K562 (cell line): ENCODE data around the gene CFAP73. TPM values are rescaled to one million over a fixed set of nuclear protein-coding genes. Genes with fewer than 3 reads are reported as not detected.

Experiments used
- ATAC-seq: fragments of 200-7000 bp; cut with Tn5 transposase; 3 replicates; pipeline ENCODE4 v1.9.1; 2020; ENCODE audit warnings: moderate library complexity
- BruUV-seq: library from RNA; stranded (reverse); fragments of 400-500 nt; replicated peaks from 2 replicates; lab custom pipeline; 2021; lab: Mats Ljungman, UMichigan
- CTCF ChIA-PET: fragments of 300-600 bp; formaldehyde crosslinking; extraction: SDS; loops from one replicate; lab custom pipeline; 2021; ENCODE audit warnings: low intra/inter-chr PET ratio; lab: Yijun Ruan, JAX
- POLR2A ChIA-PET: fragments of 300-600, 350-650 bp; sonication (Branson Sonifier 250); formaldehyde crosslinking; extraction: SDS; loops from one replicate; lab custom pipeline; 2021; ENCODE audit warnings: antibody characterized with exemption, inconsistent platforms; lab: Yijun Ruan, JAX
- DNase-seq, 4 experiments: peaks; one replicate each; pipeline versions ENCODE4 v3.0.0 to v3.0.0-alpha.2; 2011 to 2018; ENCODE audit warnings: low spot score in 3 of 4, mixed read lengths in 3 of 4; ENCODE audit errors: extremely low read depth in 1 of 4
- FAIRE-seq: peaks from 2 replicates; lab custom pipeline; 2011; peaks lifted over from hg19 to GRCh38; lab: Jason Lieb, UNC
- H2AFZ ChIP-seq: 2 replicates; pipeline ENCODE4 v1.6.0; 2011; ENCODE audit warnings: low read depth, low read length, control low read depth, inconsistent platforms
- H3K27ac ChIP-seq: fragments of 200-600 bp; 3 replicates; pipeline ENCODE4 v1.8.0; 2011; ENCODE audit warnings: low read depth, mild to moderate bottlenecking, control low read depth, inconsistent platforms, low read length, moderate library complexity, mixed read lengths; ENCODE audit errors: extremely low read depth
- H3K27me3 ChIP-seq, 2 experiments: fragments of 300-600 bp in 1 of 2; 2 replicates in 1 of 2; 3 replicates in 1 of 2; pipeline versions ENCODE4 v1.6.0 to v1.8.0; 2011; ENCODE audit warnings: inconsistent platforms in 2 of 2, low read length in 2 of 2, mild to moderate bottlenecking in 1 of 2, mixed read lengths in 1 of 2, moderate library complexity in 1 of 2; ENCODE audit not compliant: control insufficient read depth in 2 of 2, insufficient read depth in 2 of 2
- H3K36me3 ChIP-seq: fragments of 300-600 bp; 3 replicates; pipeline ENCODE4 v1.8.0; 2011; ENCODE audit warnings: mild to moderate bottlenecking, low read length, inconsistent platforms; ENCODE audit not compliant: control insufficient read depth, insufficient read depth
- H3K4me1 ChIP-seq, 2 experiments: fragments of 200-600 bp in 1 of 2; replicated peaks in 1 of 2; 2 replicates in 1 of 2; 3 replicates in 1 of 2; pipeline versions ENCODE4 v1.5.1 to v1.8.0; 2011; ENCODE audit warnings: inconsistent platforms in 2 of 2, low read length in 2 of 2, mild to moderate bottlenecking in 1 of 2, mixed read lengths in 1 of 2, moderate library complexity in 1 of 2; ENCODE audit not compliant: control insufficient read depth in 2 of 2, insufficient read depth in 2 of 2
- H3K4me2 ChIP-seq: 2 replicates; pipeline ENCODE4 v1.6.1; 2011; ENCODE audit warnings: low read length, control low read depth, inconsistent platforms, mixed read lengths; ENCODE audit not compliant: insufficient read depth
- H3K4me3 ChIP-seq: fragments of 200-600 bp; sonication (generic), shearing (Covaris generic); 2 replicates; pipeline ENCODE4 v1.5.1; 2016; ENCODE audit warnings: control low read depth, inconsistent platforms
- H3K79me2 ChIP-seq: fragments of 200-600 bp; 3 replicates; pipeline ENCODE4 v1.8.0; 2011; ENCODE audit warnings: low read length, inconsistent platforms; ENCODE audit not compliant: control insufficient read depth, insufficient read depth
- H3K9ac ChIP-seq, 2 experiments: 2 replicates each; pipeline versions ENCODE4 v1.6.0 to v1.6.1; 2011; ENCODE audit warnings: low read depth in 2 of 2, low read length in 2 of 2, control low read depth in 1 of 2, inconsistent platforms in 1 of 2, mild to moderate bottlenecking in 1 of 2, mixed read lengths in 1 of 2; ENCODE audit not compliant: insufficient read depth in 1 of 2
- H3K9me1 ChIP-seq: one replicate; pipeline ENCODE4 v1.6.0; 2011; ENCODE audit warnings: inconsistent platforms, mild to moderate bottlenecking, low read length, moderate library complexity; ENCODE audit not compliant: control insufficient read depth, insufficient read depth
- H3K9me3 ChIP-seq: replicated peaks from 2 replicates; pipeline ENCODE4 v1.5.1; 2011; ENCODE audit warnings: low read depth, low read length, inconsistent platforms; ENCODE audit not compliant: control insufficient read depth, insufficient read depth
- H4K20me1 ChIP-seq: replicated peaks from 2 replicates; pipeline ENCODE4 v1.6.1; 2011; ENCODE audit warnings: low read length, inconsistent platforms, mixed read lengths; ENCODE audit not compliant: control insufficient read depth, insufficient read depth
- ATF1 ChIP-seq, 2 experiments: fragments of 450-650 bp in 1 of 2; IDR thresholded peaks; 2 replicates each; pipeline ENCODE4 v1.6.1; 2016; ENCODE audit warnings: missing compliant biosample characterization in 1 of 2, missing genetic modification characterization in 1 of 2
- CREB1 ChIP-seq, 2 experiments: sonication (generic) in 1 of 2; formaldehyde crosslinking in 1 of 2; IDR thresholded peaks; 2 replicates each; pipeline versions ENCODE4 v1.6.1 to v1.8.0; 2012 to 2022; ENCODE audit warnings: inconsistent platforms in 1 of 2, mild to moderate bottlenecking in 1 of 2, missing genetic modification reagents in 1 of 2, moderate library complexity in 1 of 2
- CREM ChIP-seq: IDR thresholded peaks from 2 replicates; pipeline ENCODE4 v1.6.1; 2014; ENCODE audit warnings: antibody characterized with exemption, low read depth
- GABPA ChIP-seq: fragments of 200-800 bp; sonication (Bioruptor generic); conservative IDR thresholded peaks from 2 replicates; pipeline ENCODE4 v1.6.1; 2016; ENCODE audit warnings: low read depth, missing genetic modification characterization, missing compliant biosample characterization
- MEIS2 ChIP-seq: fragments of 450-650 bp; IDR thresholded peaks from 2 replicates; pipeline ENCODE4 v1.6.1; 2014; ENCODE audit warnings: mild to moderate bottlenecking; ENCODE audit not compliant: partially characterized antibody
- MTA1 ChIP-seq: fragments of 450-650 bp; IDR thresholded peaks from 2 replicates; pipeline ENCODE4 v1.6.1; 2017; ENCODE audit warnings: borderline replicate concordance
- NFIC ChIP-seq: fragments of 450-650 bp; IDR thresholded peaks from 2 replicates; pipeline ENCODE4 v1.6.1; 2017; ENCODE audit warnings: mild to moderate bottlenecking, inconsistent platforms
- PBX2 ChIP-seq, 2 experiments: IDR thresholded peaks in 1 of 2; conservative IDR thresholded peaks in 1 of 2; 2 replicates each; pipeline ENCODE4 v1.6.1; 2016; ENCODE audit warnings: low read depth in 2 of 2, mild to moderate bottlenecking in 1 of 2, missing compliant biosample characterization in 1 of 2, missing genetic modification characterization in 1 of 2, moderate library complexity in 1 of 2
- SPI1 ChIP-seq: IDR thresholded peaks from 2 replicates; pipeline ENCODE4 v1.6.1; 2011; ENCODE audit warnings: low read depth, low read length, control low read depth, borderline replicate concordance
- USF2 ChIP-seq: sonication (generic); formaldehyde crosslinking; IDR thresholded peaks from 2 replicates; pipeline ENCODE4 v1.5.0; 2020; ENCODE audit warnings: missing genetic modification reagents
- ZFP36 ChIP-seq: fragments of 150-350 bp; IDR thresholded peaks from 2 replicates; pipeline ENCODE4 v1.6.1; 2018; ENCODE audit warnings: low read length, low read depth; ENCODE audit not compliant: partially characterized antibody
- ZNF217 ChIP-seq: sonication (generic); formaldehyde crosslinking; IDR thresholded peaks from 2 replicates; pipeline ENCODE4 v1.8.0; 2022; ENCODE audit warnings: mild to moderate bottlenecking, missing genetic modification reagents
- ZSCAN29 ChIP-seq: fragments of 450-650 bp; IDR thresholded peaks from 2 replicates; pipeline ENCODE4 v1.6.1; 2017
- WGBS: fragments of 100-300 bp; shearing (Covaris generic); methylation state at CpG from one replicate; pipeline ENCODE4 v1.1.6; 2016; ENCODE audit warnings: low coverage, mixed read lengths; ENCODE audit not compliant: insufficient coverage; ENCODE audit errors: missing lambda C conversion rate; 5-methylcytosine and 5-hydroxymethylcytosine counted together
- in situ Hi-C: fragments of 300-500 bp; cut with MboI; formaldehyde crosslinking; loops from 4 replicates; pipeline ENCODE4 v1.15.0; 2018; ENCODE audit warnings: inconsistent platforms, mixed read lengths
- intact Hi-C: fragments of 100-400 bp; cut with micrococcal nuclease; formaldehyde crosslinking; loops from 2 replicates; pipeline ENCODE4 v1.14.2; 2022
- polyA plus RNA-seq, 8 experiments: library from polyadenylated mRNA; depleted of rRNA in 4 of 8; stranded (reverse) in 5 of 8; unstranded in 3 of 8; fragments of >200 nt; fragmentation: Nextera tagmentation in 2 of 8; fragmentation: Illumina TruSeq in 1 of 8; extraction: Ambion mirVana in 2 of 8; extraction: Trizol in 1 of 8; gene quantifications; 2 replicates each; pipeline versions ENCODE4 v1.2.1 to v1.2.3, GENCODE V29; 2011 to 2014; ENCODE audit warnings: inconsistent platforms in 1 of 8, missing spikeins in 1 of 8
- total RNA-seq, 7 experiments: library from RNA; depleted of rRNA in 6 of 7; stranded (reverse); fragments of >200 nt in 6 of 7; fragmentation: Illumina TruSeq in 2 of 7; extraction: Trizol in 2 of 7; gene quantifications; 2 replicates each; pipeline versions ENCODE4 v1.2.1 to v1.2.3, GENCODE V29; 2011 to 2021; ENCODE audit warnings: low replicate concordance in 1 of 7

CFAP73 gene
- total and polyA plus RNA-seq, 9 of the 15 experiments (the other 6 are each of a cell fraction or from before 2014, with no cell fraction given) = not detected

GRCh38 chr12:113103756-113104450 lies 45.6 kb upstream of the CFAP73 start:
- peaks cover 0 to 12% of the 10 kb centered on the region in 2 experiments; a peak in 2 of 5 replicates for H3K4me1 ChIP-seq
- no peak overlapping the region; a peak in 1 of 4 replicates for H3K9ac ChIP-seq
- DNase-seq (peak; percentile 57 to 84 (median 73)), ATAC-seq (peak; percentile 95), FAIRE-seq (peak; percentile 56)
- CTCF ChIA-PET = no interaction called here
- intact Hi-C loops = no loop called here
- no TSS peak for BruUV-seq
- H3K79me2 ChIP-seq = no peaks in the 10 kb centered on the region
- in situ Hi-C loops = no loop called here
- POLR2A ChIA-PET = interaction anchor here (0.6 kb wide), 1 partner anchor 12 kb away, joined by 3 read pairs; no protein-coding TSS in a partner anchor
- 2% methylated on average over 36 of the region's 43 CpGs for WGBS
- no peaks in the 10 kb centered on the region for H3K36me3 ChIP-seq
- H3K4me2 ChIP-seq = peak overlapping the region; percentile 21
- peaks cover 4% of the 10 kb centered on the region; the same call in 1 of the 2 replicates for H4K20me1 ChIP-seq
- H3K9me1 ChIP-seq = no peaks in the 10 kb centered on the region
- H3K27ac ChIP-seq = no peak overlapping the region
- H2AFZ ChIP-seq = no peak overlapping the region
- H3K9me3 ChIP-seq = no peaks in the 10 kb centered on the region
- no peak overlapping the region for H3K4me3 ChIP-seq
- peaks cover 3 to 32% of the 10 kb centered on the region in 2 experiments; a peak in 3 of 5 replicates for H3K27me3 ChIP-seq
- peak; percentile 82 for TF ChIP-seq ZFP36
- peak; percentile 88 for TF ChIP-seq ZSCAN29
- no peak for TF ChIP-seq MTA1
- 0 out of 2 replicates have a peak, but pooled peaks have one; percentile 17 for TF ChIP-seq CREB1 (IDR thresholded peaks at IDR 0.05)
- TF ChIP-seq CREB1 (CRISPR knock-in tag; IDR thresholded peaks at IDR 0.05) = no peak
- peak; percentile 82 for TF ChIP-seq USF2
- 0 out of 2 replicates have a peak, but pooled peaks have one; percentile 16 for TF ChIP-seq GABPA (tag)
- TF ChIP-seq ATF1 (CRISPR knock-in tag; IDR thresholded peaks at IDR 0.05) = no peak
- peak; percentile 13; the same call in 1 of the 2 replicates for TF ChIP-seq ATF1 (tag; IDR thresholded peaks at IDR 0.05)
- TF ChIP-seq MEIS2 = peak; percentile 72
- TF ChIP-seq PBX2 (CRISPR knock-in tag; IDR thresholded peaks at IDR 0.05; ENCODE audit: low read depth) = peak; percentile 56
- TF ChIP-seq PBX2 (tag; conservative IDR thresholded peaks at IDR 0.05; ENCODE audit: low read depth) = peak; percentile 53
- TF ChIP-seq ZNF217 = no peak
- TF ChIP-seq CREM = peak; percentile 50
- TF ChIP-seq SPI1 = peak; percentile 68; the same call in 1 of the 2 replicates
- peak; percentile 48; the same call in 1 of the 2 replicates for TF ChIP-seq NFIC
